ENCODE results near the gene FLRT1. TPM values are rescaled to one million over a fixed set of nuclear protein-coding genes. Genes with fewer than 3 reads are reported as not detected.

FLRT1 gene
- polyA plus RNA-seq, 1 experiment: 0.17 TPM

DNA sequence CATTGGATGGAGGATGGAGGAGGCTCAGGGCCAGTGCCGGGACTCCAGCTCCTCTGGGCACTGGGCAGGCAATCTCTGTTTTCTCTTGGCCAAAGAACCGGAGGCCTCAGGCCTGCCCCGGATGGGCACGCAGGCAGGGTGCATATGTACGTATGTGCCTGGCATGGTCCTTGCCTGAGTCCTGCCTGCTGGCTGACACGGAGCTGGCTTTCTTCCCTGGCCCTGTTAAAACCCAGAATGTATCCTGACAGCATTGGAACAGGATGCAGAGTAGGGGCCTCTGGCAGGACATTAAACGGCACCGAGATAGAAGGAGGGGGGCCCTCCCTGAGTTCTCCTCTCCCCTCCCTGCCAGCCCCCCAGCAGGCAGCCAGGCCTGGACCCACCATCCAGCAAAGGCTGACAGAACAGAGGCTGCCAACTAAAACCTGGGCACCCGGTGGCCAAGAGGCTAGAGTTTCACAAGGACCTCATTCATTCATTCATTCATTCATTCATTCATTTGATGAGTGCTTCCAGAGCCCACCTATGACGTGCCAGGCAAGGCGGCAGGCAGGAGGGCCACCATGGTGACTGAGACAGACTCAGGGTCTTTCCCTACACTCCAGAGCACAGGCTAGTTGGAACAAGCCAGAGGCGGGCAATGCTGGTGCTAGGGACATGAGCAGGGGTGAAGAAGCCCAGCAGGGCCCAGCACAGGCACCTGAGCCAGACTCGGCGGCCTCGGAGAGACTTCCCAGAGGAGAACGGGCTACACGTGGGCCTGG, 28.8 kb downstream of the FLRT1 start:
- Histone ChIP-seq H3K4me3 (ENCODE audit: low read depth, low read length) (no peak overlapping the region), H3K9me3 (ENCODE audit: control insufficient read depth, insufficient read depth, low read length) (no peaks in the 10 kb centered on the region; the same call in 1 of the 2 replicates), H3K27ac (ENCODE audit: low read depth, low read length) (no peak overlapping the region), H3K27me3 (ENCODE audit: control insufficient read depth, insufficient read depth, low read length) (peaks cover 32% of the 10 kb centered on the region)
- TF ChIP-seq, protein P1, sequence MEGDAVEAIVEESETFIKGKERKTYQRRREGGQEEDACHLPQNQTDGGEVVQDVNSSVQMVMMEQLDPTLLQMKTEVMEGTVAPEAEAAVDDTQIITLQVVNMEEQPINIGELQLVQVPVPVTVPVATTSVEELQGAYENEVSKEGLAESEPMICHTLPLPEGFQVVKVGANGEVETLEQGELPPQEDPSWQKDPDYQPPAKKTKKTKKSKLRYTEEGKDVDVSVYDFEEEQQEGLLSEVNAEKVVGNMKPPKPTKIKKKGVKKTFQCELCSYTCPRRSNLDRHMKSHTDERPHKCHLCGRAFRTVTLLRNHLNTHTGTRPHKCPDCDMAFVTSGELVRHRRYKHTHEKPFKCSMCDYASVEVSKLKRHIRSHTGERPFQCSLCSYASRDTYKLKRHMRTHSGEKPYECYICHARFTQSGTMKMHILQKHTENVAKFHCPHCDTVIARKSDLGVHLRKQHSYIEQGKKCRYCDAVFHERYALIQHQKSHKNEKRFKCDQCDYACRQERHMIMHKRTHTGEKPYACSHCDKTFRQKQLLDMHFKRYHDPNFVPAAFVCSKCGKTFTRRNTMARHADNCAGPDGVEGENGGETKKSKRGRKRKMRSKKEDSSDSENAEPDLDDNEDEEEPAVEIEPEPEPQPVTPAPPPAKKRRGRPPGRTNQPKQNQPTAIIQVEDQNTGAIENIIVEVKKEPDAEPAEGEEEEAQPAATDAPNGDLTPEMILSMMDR (IDR thresholded peaks at IDR 0.05; ENCODE audit: low read depth, low read length): no peak
- POLR2A ChIA-PET: no interaction called here
- CTCF ChIA-PET: no interaction called here
- no peak for DNase-seq (ENCODE audit: low read depth, low spot score)

GRCh38 chr11:64065141-64065465, 29.4 kb downstream of the FLRT1 start:
- TF ChIP-seq, protein P1 (IDR thresholded peaks at IDR 0.05; ENCODE audit: low read depth, low read length): no peak

GRCh38 chr11:64065712-64066111, 30.0 kb downstream of the FLRT1 start:
- CTCF ChIA-PET: no interaction called here
- Histone ChIP-seq H3K4me3 (ENCODE audit: low read depth, low read length) (no peak overlapping the region), H3K9me3 (ENCODE audit: control insufficient read depth, insufficient read depth, low read length) (no peaks in the 10 kb centered on the region; the same call in 1 of the 2 replicates), H3K27me3 (ENCODE audit: control insufficient read depth, insufficient read depth, low read length) (peaks cover 28% of the 10 kb centered on the region), H3K27ac (ENCODE audit: low read depth, low read length) (no peak overlapping the region)
- POLR2A ChIA-PET: no interaction called here
- no peak for DNase-seq (ENCODE audit: low read depth, low spot score)
- TF ChIP-seq, protein P1 (IDR thresholded peaks at IDR 0.05; ENCODE audit: low read depth, low read length): no peak

More at GRCh38 chr11:64065141-64065465, 29.4 kb downstream of the FLRT1 start:
- no peak overlapping the region for H3K4me3 ChIP-seq (ENCODE audit: low read depth, low read length)
- ChIA-PET POLR2A (no interaction called here), CTCF (no interaction called here)
- H3K27ac ChIP-seq (ENCODE audit: low read depth, low read length): no peak overlapping the region
- peaks cover 32% of the 10 kb centered on the region for H3K27me3 ChIP-seq (ENCODE audit: control insufficient read depth, insufficient read depth, low read length)
- DNase-seq (ENCODE audit: low read depth, low spot score): no peak
- H3K9me3 ChIP-seq (ENCODE audit: control insufficient read depth, insufficient read depth, low read length): no peaks in the 10 kb centered on the region; the same call in 1 of the 2 replicates

GRCh38 chr11:64067230-64067993, 31.7 kb downstream of the FLRT1 start:
- POLR2A ChIA-PET: interaction anchor here (0.5 to 0.6 kb wide), 2 partner anchors 51 to 1295 kb away, joined by 3 read pairs; no protein-coding TSS in a partner anchor
- no peak for DNase-seq (ENCODE audit: low read depth, low spot score)
- Histone ChIP-seq H3K27ac (ENCODE audit: low read depth, low read length) (no peak overlapping the region), H3K4me3 (ENCODE audit: low read depth, low read length) (no peak overlapping the region), H3K27me3 (ENCODE audit: control insufficient read depth, insufficient read depth, low read length) (peaks cover 30% of the 10 kb centered on the region), H3K9me3 (ENCODE audit: control insufficient read depth, insufficient read depth, low read length) (no peaks in the 10 kb centered on the region; the same call in 1 of the 2 replicates)
- TF ChIP-seq, protein P1 (IDR thresholded peaks at IDR 0.05; ENCODE audit: low read depth, low read length): no peak
- CTCF ChIA-PET: no interaction called here
